Activated CD8-positive, alpha-beta memory T cell treated with anti-CD3 and anti-CD28 coated beads, Interleukin-2, amount 50 U/mL, for 48 hours (primary cell): ENCODE data around the gene ZSWIM6.

Experiments
- DNase-seq: peaks from one replicate; pipeline ENCODE4 v3.0.0-alpha.2; 2020

The ZSWIM6 gene

DNA sequence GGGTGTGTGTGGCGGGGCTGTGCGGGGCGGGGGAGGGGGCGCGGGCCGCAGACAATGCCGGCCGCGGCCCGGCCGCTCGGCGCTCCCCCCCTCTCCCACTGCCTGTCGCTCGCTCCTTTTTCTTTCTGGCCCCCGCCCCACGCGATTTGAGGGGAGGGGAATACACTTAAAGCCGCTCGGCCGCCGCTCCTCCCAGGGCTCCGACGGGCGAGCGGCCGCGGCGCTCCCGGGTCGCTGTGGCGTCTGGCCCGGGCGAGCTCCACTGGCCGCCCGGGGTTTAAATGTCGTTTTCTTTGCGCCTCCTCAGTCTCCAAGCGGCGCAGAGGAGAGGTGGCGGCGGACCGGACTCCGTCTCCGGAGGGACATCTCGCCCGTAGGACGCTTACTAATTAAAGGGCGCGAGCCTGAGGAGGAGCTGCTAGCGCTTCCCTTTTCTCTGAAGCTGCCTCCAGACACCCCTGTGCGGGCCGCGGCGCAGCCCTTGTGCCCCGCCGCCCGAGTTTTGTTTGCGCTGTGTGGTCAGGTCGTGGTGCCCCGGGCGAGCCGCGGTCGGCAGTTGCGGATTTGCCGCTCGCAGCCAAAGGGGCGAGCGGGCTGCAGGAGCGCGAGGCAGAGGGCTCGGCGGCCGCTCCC, 1.4 kb downstream of the ZSWIM6 start:
- peak; percentile 63 for DNase-seq

DNA sequence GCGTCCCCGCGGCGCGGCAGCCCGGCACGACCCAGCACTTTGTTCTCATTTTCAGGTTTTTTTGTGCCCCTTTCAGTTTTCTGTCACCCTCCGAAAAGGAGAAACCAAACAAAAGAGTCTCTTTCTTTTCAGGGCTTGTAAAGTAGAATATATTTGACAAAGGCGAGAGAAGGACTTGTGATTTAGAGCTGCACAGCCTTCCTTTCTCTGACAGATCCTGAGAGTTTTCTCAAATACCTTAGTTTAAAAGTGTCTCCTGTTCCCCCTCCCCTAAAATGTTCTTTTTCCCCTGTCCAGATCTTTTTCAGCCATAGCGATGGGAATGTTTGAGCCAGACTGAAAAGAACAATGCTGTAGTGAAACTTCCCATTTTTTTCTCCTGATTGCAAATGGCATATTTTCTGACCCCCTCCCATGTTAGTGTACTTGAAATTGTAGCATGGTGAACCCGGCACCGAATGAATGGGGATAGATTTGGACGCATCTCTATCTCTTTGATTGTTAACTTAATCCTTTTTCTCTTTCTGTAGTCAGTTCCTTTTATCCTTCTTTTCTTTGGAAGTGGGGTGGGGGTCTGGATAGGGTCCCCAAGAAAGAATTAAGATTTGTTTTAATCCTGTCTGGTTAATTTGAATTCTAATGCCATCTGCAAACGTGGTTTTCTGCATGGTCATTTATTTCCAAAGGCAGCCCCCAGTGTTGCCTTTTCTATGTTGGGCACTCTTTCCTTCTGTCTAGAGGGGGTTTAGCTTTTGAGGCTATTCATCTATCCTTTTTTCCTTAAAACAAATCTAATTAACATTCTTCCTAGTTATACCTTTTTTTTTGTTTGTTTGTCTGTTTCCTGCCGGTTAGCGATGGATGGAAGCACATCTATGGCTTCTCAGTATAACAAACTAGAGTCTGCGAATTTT, 2.2 kb downstream of the ZSWIM6 start:
- DNase-seq: no peak

DNA sequence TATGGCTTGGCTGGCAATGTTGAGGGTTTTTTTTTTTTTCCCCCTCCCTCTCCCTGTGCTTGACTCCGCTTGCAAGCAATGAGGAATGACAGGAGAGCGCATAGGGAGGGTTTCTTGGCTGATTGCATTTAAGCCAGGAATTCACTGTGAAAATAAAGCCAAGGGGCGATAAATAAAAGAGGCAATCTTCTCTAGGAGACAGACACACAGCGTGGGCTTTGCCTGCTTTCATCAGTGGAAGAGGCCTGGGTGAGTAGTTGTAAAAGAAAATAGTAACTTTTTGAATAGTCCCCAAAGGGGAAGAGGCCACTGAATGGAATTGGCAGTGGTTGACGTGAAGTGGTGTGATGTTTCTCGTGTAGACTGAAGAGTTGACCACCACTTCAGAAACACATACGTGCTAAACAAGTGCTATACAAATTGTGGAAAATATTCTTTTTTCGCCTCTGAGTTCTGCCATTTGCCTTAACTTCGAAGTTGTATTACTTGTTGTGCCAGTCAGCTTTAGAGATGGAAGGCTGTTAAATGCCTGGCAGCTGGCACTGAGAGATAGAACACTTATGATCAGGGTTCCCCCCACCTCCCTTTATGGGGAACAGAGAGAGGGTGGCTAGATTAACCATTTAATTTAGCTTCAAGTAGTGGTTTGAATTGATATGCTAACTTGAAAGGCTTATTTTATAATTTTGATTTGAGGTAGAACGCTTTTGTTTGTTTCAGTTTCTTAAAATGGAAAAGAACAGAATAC, 3.0 kb downstream of the ZSWIM6 start:
- no peak for DNase-seq

DNA sequence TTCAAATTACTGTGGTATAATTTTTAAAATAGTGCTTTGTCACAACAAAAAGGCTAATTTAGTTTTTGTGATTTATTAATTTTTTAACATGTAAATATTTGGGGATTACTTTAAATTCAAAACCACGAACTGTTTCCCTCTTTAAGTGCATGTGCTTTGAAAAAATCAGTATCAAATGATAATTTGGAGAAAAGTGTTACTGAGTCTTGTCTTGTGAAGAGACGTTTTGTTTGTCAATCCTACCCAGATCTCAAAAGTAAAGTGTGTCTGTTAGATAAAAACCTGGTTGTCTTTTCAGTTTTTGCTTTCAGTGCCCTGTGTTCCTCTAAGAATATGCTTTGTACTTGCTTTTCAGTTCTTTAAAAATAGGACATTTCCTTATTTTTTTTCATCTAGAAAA, 7.7 kb downstream of the ZSWIM6 start:
- DNase-seq: no peak

DNA sequence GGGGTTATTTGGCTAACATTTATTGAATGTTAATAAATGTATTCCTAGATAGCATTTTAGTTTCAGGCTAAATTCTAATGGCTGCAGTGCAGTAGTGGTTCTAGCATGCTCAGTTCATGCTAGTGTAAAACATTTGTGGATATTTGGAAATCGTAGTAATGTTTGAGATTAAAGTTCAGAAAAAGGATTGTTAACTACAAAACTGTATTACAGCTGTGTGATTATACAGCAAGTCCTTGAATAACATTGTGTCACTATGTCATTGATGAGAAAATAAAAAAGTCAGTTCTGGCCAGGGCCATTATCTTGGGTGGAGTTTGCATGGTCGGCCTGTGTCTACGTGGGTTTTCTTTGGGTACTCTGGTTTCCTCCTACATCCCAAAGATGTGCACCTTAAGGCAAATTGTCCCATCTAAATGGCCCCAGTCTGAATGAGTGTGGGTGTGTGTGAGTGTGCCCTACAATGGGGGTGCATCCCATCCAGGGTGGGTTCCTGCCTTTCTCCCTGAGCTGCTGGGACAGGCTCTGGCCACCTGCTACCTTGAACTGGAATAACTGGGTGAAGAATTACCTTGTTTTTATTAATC, 8.8 kb downstream of the ZSWIM6 start:
- no peak for DNase-seq

DNA sequence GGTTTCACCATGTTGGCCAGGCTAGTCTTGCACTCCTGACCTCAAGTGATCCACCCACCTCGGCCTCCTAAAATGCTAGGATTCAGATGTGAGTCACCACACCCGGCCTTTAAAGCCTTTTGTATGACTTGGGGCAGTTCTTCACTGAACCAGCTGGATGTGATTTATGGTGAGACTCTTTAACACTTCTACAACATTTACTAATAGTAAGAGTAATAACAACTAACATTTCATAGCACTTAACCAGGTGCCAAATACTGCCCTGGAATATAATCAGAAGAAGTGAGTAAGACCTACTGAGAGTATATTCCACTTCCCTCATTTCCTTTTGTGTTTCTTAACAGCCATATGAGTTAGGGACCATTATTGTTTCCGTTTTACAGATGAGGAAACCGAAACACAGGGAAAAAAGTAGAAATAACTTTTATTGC, 10.0 kb downstream of the ZSWIM6 start:
- no peak for DNase-seq

DNA sequence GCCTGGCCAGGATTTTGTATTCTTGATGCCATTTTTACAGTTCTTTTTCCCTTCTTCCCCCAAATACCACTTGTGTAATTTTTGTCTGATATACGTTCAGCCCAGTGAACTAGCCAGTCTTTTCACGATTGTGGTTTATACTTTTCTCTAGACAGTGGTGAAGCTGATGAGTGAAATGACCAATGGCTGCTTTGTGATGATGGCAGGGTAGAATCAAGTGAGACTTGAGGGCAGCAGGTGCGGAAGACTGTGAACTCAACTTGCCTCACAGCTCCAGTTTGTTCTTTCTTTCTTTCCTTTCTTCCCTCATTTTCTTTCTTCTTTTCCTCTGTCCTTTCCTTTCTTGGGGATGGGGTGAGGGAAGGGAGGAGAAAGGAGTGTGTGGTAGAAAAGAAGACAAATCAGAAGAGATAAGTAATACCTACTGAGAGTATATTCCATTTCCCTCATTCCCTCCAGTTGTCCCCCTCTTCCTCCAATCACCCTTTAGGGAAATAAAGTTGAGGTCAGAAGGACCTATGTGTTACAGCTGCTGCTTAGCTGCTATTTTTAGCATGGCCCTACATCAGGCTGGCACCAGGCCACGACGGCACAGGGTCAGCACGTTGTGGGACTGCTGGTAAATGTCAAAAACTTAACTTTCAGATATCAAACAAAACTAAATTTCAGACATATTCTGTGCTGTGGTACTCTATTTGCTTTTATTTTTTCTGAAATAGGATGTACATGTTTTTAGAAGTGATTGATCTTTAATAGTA, 12.3 kb downstream of the ZSWIM6 start:
- no peak for DNase-seq

DNA sequence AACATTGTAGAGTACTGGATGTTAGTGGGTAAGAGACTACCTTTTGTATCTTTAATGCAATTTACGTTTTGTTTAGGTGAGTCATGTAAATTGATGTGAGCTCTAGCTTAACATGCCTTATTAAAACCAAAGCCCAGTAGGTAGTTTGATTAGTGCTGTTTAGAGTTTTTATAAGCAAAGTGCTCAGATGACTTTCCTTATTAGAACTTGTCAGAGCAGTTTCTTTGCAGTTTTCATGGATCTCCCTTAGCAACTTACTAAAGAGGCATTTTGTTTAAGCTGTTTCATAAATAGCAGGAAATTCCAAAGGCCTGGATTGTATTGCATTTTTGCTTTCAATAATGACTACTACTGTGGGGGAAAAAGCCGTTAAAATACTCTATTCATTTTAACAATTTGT, 14.5 kb downstream of the ZSWIM6 start:
- no peak for DNase-seq

DNA sequence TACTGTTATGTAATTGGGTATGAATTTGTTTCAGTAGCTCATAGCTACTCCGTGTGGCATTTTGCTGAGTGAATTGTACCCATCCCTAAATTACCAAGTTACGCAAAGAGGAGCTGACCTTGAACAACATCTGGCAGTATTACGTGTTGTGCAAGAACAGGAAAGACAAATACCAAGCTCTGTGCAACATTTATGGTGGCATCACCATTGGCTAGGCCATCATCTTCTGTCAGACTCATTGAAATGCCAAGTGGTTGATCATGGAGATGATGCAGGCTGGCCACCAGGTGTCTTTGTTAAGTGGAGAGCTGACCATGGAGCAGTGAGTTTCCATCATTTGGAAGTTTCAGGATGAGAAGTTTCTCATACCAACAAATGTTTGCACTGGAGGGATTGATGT, 15.0 kb downstream of the ZSWIM6 start:
- DNase-seq: no peak

DNA sequence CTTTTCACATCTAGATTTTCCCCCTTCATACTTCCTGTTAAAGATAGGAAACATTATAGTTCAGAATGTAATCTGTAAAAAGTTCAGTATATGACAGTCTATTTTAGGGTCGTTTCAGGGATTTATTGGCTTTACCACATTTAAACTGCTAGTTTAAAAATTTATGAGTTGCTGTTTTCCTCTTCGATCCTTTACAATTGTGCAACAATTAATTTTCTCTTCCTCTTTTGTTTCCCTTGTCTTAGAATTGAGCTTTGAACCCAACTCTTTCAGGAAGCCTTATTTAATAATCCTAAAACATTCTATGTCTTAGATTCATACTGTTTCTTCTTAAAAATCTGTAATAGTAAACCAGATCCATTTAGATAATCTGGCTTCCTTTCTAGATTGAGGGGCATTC, 16.4 kb downstream of the ZSWIM6 start:
- DNase-seq: no peak

DNA sequence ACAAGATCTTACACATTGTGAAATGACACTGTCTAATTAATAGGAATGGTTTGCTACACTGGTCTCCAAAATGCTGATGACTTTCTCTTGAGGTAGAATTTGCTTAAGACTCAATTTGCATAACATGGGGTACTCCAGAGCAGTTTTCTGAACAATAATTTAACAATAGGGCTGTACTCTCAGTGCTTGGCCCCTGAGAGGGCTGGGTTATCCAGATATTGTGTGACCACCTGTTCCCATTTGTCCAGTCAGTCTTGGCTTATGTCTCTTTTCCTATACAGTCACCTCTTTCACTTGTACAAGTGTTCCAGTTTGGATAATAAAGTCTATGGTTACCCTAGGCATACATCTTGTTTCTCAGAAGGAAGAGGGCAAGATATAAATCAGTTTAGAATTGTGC, 17.9 kb downstream of the ZSWIM6 start:
- DNase-seq: no peak

DNA sequence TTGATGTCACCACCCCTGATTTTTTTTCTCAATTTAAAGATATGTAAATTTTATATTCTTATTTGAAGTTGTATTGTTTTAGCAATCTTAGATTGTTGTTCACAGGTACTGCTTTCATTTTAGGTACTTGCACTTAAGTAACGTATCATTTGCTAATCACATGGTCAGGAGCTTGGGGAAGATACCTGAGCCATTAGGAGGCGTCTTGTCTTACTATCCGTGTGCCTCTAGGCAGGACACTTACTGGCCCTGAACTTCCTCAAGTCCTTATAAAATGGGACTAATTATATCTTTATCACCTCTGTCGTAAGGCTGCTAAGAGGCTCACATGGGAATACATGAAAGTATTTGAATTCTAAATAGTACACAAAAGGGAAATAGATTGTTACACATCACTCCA, 18.5 kb downstream of the ZSWIM6 start:
- no peak for DNase-seq

DNA sequence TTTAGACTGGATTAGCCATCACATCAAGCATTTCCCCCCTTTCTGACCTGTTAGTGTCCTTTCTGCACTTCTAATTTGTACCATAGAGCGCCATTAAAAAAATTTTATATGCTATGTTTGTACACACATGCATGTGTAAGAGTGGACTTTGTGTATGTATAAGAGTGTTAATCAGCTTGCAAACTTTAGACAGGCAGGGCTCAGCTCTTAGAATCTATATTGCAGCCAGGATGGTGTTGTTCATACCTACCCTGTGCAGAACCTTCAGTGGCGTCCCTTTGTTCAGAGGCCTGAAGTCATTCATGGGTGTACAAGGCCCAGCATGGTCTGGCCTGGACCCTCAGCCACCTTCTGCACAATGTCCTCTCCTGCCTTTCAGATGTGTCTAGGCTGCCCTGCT, 19.7 kb downstream of the ZSWIM6 start:
- no peak for DNase-seq

DNA sequence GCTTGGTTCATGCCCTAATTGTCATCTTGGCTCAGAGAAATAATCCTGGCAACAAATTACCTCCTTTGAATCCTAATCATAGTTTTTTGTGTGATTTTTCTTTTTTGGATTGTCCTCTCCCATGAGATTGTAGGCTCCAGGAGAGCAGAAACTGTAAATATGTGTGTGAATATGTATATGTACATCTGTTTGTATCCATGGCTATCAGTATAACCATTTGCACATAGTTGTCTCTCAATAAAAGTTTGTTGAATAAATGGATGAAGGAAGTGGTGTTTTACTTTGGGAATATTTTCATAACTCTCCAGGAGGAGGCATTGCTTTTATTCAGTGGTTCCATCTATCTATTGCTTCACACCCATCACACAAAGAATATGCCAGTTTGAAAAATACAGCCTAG, 20.1 kb downstream of the ZSWIM6 start:
- no peak for DNase-seq

DNA sequence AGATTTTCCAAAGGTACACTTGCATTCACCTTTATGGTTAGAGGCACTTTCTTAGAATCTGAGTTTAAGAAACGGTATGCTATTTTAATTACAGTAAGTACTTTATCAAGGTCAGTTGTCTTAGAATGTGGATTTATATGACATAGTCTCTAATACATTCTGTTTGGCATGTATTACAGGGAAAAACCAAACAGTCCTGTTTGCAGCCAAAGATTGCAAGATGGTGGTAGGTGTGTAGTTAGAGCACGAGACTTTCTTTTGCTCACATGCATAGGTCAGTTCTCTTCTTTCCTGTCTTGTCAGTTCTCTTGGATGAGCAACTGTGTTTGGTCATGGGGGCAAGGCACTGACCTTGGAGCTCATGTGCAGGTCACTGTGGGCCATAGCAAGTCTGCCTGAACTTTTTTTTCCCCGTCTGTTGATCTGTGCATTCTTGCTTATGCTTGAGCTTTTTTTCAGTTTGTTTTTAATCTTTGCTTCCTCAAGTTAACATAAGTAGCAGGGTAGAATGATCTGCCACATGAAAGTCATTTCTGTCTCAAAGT, 20.6 kb downstream of the ZSWIM6 start:
- DNase-seq: no peak

DNA sequence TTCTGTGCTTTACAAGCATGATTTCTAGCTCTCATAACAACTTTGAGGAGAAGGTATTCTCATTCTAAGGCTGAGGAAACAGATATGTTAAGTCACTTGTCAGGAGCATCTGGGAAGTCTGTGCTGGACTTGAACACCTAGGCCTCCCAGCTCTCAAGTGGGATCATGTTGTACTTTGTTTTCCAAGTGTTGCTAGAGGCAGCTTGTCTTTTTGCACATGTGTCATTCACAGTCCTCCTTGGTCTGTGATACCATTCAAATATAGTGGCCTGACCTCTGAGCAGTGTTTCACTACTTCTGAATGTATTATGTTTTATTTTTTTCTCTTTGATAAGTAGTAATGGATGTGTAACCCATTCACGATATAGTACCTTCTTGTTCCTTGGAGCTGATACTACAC, 21.2 kb downstream of the ZSWIM6 start:
- no peak for DNase-seq

DNA sequence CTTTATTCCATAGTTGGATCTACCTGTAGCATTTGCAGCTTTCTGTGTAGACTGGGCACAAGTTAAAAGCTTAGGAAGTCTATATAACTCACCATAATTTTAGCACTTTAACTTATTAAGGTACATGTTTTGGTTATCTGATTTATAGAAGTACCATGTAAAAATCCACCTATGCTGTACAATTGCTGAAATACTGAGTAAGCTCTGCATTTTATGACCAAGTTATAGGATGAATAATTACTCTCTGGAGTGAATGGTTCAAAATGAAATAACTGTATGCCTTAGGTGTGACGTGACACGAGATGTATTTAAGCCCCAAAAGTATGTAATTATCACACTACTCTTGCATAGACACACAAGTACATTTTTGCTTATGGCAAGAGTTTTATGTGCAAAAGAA, 22.1 kb downstream of the ZSWIM6 start:
- no peak for DNase-seq

DNA sequence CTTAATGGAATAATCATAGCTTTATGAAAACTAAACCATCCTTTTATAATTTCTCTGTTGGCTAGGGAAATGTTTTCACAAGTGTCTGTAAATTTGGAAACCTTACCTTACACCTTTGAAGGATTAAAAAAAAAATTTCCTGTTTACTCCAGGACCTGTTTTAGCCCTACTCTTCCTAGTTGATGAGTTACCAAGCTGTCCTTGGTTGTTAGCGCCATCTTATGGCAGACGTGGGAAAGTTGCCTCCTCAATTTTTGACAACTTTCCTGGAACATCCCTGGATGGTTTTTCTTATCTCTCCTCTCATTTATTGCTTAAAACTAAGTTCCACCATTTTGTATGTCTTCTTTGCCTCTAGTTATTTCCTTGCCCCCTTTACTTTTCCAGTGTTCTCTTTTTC, 25.7 kb downstream of the ZSWIM6 start:
- DNase-seq: no peak

DNA sequence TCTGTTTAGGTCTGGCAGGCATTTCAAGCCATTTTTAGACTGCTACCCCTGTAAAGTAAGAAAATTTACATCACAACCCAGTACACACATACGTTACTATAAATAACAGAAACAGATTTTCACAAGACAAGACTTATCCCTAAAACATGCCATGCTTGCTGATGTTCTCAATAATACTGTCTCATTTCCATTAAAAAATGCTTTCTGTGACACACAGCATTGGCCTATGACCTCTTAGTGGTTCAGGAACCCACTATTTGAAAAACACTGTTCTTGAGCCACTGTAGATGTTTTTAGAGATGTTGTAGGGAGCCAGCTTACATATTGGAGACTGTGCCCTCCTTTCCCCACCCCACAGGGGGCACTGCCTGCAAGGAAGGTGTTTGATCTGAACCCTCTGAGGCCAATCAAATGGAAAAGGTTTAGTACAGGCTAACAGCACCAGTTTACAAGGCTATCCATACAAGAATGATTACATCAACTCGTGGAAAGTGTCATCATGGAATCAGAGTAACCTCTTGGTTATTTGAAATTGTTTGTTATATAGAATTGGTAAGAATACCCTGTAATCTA, 30.8 kb downstream of the ZSWIM6 start:
- DNase-seq: no peak

DNA sequence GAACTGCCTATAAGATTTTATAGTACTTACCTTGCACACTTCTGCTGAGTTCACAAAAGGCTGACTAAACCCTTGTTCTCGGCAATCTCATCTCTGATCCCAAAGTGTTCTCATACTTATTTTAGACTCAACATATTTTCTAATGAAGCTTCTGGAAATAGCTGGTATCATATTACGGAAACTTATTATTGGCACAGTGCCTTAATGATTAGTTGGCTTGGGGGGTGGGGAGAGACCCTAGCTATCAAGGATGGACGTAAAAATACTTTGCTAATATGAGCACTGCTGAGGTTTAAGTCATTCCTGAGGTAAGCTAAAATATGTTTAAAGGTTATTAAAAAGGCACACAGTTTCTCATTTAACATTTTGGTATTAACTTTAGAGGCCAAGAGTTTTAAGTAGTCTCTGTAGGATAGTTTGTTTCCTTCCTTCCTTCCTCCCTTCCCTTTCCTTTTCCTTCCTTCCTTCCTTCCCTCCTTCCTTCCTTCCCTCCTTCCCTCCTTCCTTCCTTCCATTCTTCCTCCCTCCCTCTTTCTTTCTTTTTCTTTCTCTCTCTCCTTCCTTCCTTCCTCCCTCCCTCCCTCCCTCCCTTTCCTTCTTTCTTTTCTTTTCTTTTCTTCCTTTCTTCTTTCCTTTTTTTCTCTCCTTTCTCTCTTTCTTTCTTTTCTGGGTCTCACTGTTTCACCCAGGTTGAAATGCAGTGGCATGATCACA, 31.5 kb downstream of the ZSWIM6 start:
- no peak for DNase-seq

DNA sequence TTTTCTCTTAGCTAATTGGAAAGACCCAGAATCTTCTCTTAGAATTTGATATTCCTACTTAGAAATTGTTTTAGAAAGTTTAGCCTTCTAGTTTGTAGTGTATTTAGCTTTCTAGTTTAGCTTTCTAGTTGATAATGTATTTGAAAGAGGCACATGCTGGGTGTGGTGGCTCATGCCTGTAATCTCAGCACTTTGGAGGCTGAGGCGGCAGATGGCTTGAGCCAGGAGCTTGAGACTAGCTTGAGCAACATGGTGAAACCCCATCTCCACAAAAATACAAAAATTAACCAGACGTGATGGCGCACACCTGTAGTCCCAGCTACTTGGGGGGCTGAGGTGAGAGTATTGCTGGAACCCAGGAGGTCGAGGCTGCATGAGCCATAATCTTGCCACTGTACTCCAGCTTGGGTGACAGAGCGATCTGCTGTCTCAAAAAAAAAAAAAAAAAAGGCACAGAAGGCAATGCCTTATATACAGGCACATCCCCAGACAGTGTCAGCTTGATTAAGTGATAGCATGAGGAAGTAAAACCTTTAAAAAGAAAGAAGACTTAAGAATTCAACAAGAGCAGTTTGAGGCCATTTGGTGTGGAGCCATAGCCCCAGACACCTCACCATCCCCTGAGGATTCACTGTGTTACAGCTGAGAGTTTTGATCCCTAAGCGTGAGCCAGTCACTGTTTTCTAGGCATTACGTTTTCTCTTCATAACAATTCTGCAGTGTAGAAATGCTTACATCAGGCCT, 34.6 kb downstream of the ZSWIM6 start:
- DNase-seq: no peak
